Hepatocyte (in vitro differentiated cells): ENCODE measurements around the gene FLOT2. TPM values are rescaled to one million over a fixed set of nuclear protein-coding genes. Genes with fewer than 3 reads are reported as not detected.
"Not testable (repeated sequence)": the region's sequence is repeated elsewhere in the genome, so short reads cannot be mapped to it uniquely, and the experiment has no call there.

Experiments
- DNase-seq: peaks from one replicate; pipeline ENCODE4 v3.0.0-alpha.2; 2016; ENCODE audit warnings: low spot score
- H2AFZ ChIP-seq: fragments of 200-600 bp; sonication (generic); 2 replicates; pipeline ENCODE4 v1.6.0; 2016; ENCODE audit warnings: antibody characterized with exemption, mild to moderate bottlenecking
- H3K27ac ChIP-seq: fragments of 200-600 bp; sonication (generic); 2 replicates; pipeline ENCODE4 v1.5.1; 2016; ENCODE audit warnings: mild to moderate bottlenecking
- H3K27me3 ChIP-seq: fragments of 200-600 bp; sonication (generic); 2 replicates; pipeline ENCODE4 v1.6.1; 2016
- H3K36me3 ChIP-seq: fragments of 200-600 bp; sonication (generic); replicated peaks from 2 replicates; pipeline ENCODE4 v1.5.1; 2016; ENCODE audit warnings: low read depth; ENCODE audit not compliant: insufficient read depth
- H3K4me1 ChIP-seq: fragments of 200-600 bp; sonication (generic); 2 replicates; pipeline ENCODE4 v1.5.1; 2016; ENCODE audit warnings: mild to moderate bottlenecking, moderate library complexity; ENCODE audit not compliant: insufficient read depth
- H3K4me2 ChIP-seq: fragments of 200-600 bp; sonication (generic); 2 replicates; pipeline ENCODE4 v1.6.0; 2016
- H3K4me3 ChIP-seq: fragments of 200-600 bp; sonication (generic); 2 replicates; pipeline ENCODE4 v1.5.1; 2016; ENCODE audit warnings: mild to moderate bottlenecking
- H3K79me2 ChIP-seq: fragments of 200-600 bp; sonication (generic); 2 replicates; pipeline ENCODE4 v1.6.0; 2017; ENCODE audit warnings: mild to moderate bottlenecking
- H3K9me2 ChIP-seq: fragments of 200-600 bp; sonication (generic); replicated peaks from 2 replicates; pipeline ENCODE4 v1.6.0; 2017; ENCODE audit warnings: mild to moderate bottlenecking; ENCODE audit not compliant: insufficient read depth
- H3K9me3 ChIP-seq: fragments of 200-600 bp; sonication (generic); 2 replicates; pipeline ENCODE4 v1.5.1; 2016; ENCODE audit warnings: low read depth, mild to moderate bottlenecking
- H4K20me1 ChIP-seq: fragments of 200-600 bp; sonication (generic); 2 replicates; pipeline ENCODE4 v1.6.0; 2016; ENCODE audit warnings: mild to moderate bottlenecking; ENCODE audit not compliant: insufficient read depth, poor library complexity, severe bottlenecking
- EZH2 ChIP-seq: fragments of 200-600 bp; sonication (generic); IDR thresholded peaks from 2 replicates; pipeline ENCODE4 v1.6.1; 2016; ENCODE audit warnings: antibody characterized with exemption, mild to moderate bottlenecking, borderline replicate concordance
- EZH2phosphoT487 ChIP-seq: fragments of 200-600 bp; sonication (generic); IDR thresholded peaks from one replicate; pipeline ENCODE4 v1.6.1; 2018; ENCODE audit warnings: antibody characterized with exemption, mild to moderate bottlenecking, low read depth, moderate library complexity; ENCODE audit not compliant: unreplicated experiment, severe bottlenecking
- WGBS: methylation state at CpG from one replicate; pipeline ENCODE4 v1.1.6; 2016; ENCODE audit warnings: low lambda C conversion rate; ENCODE audit errors: missing lambda C conversion rate; 5-methylcytosine and 5-hydroxymethylcytosine counted together
- polyA plus RNA-seq: library from polyadenylated mRNA; unstranded; fragments of >200 nt; fragmentation: Nextera tagmentation; extraction: Ambion mirVana; gene quantifications from 2 replicates; pipeline ENCODE4 v1.2.1, GENCODE V29; 2016
- total RNA-seq: library from RNA; depleted of rRNA; stranded (reverse); fragments of >200 nt; gene quantifications from 2 replicates; pipeline ENCODE4 v1.2.3, GENCODE V29; 2014
- TF ChIP-seq, protein P1 (sequence below): fragments of 200-600 bp; sonication (generic); IDR thresholded peaks from 2 replicates; pipeline ENCODE4 v1.5.1; 2016; ENCODE audit warnings: antibody characterized with exemption, mild to moderate bottlenecking; ENCODE audit not compliant: poor library complexity

The FLOT2 gene
- total and polyA plus RNA-seq, 2 experiments from 2014 or later, result 42.0 to 64.0 TPM

DNA sequence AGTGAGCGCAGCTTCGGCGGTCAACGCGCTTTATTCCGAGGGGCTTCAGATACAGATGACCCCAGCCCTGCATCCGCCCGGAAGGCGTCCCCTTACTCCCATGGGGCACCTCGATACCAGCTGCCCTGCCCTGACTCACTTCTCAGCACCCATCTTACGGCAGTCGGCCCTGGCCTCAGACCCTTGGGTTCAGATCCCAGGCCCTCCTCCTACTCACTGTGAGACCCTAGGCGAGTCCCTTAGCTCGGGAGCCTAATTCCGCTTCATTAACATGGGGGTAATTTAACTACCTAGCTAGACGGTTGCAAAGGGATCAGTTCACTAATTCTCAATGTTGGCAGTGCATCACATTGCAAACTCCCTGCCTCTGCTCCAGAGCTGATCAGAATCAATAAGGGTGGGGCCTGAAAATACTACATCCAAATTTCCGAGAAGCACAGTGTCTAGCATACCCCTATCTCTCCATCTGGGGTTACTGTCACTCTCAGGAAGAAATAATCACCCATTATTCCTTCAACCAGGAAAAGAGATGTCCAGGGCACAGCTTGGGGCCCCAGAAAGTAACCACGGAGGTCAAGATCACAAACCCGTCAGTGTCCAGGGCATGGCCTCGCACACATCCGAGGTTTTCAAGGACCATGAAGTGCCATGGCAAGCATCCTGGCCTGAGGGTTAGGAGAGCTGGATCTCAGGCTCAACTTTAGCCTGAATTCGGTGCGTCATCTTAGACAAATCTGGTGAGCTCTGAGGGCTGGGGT is 415 bp upstream of the FLOT2 start:
- H3K4me3 ChIP-seq, result peak overlapping the region; percentile 97
- 32% methylated on average over 23 of the region's 23 CpGs for WGBS
- peaks cover 6% of the 10 kb centered on the region for H4K20me1 ChIP-seq
- peak overlapping the region; percentile 99 for H3K4me2 ChIP-seq
- peaks cover 15% of the 10 kb centered on the region for H3K4me1 ChIP-seq
- no peaks in the 10 kb centered on the region for H3K36me3 ChIP-seq
- H3K9me2 ChIP-seq, result no peaks in the 10 kb centered on the region
- no peak for TF ChIP-seq EZH2phosphoT487
- no peak for TF ChIP-seq EZH2
- TF ChIP-seq, protein P1, sequence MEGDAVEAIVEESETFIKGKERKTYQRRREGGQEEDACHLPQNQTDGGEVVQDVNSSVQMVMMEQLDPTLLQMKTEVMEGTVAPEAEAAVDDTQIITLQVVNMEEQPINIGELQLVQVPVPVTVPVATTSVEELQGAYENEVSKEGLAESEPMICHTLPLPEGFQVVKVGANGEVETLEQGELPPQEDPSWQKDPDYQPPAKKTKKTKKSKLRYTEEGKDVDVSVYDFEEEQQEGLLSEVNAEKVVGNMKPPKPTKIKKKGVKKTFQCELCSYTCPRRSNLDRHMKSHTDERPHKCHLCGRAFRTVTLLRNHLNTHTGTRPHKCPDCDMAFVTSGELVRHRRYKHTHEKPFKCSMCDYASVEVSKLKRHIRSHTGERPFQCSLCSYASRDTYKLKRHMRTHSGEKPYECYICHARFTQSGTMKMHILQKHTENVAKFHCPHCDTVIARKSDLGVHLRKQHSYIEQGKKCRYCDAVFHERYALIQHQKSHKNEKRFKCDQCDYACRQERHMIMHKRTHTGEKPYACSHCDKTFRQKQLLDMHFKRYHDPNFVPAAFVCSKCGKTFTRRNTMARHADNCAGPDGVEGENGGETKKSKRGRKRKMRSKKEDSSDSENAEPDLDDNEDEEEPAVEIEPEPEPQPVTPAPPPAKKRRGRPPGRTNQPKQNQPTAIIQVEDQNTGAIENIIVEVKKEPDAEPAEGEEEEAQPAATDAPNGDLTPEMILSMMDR, result no peak
- DNase-seq, result no peak
- H3K27ac ChIP-seq, result peak overlapping the region; percentile 96
- H3K79me2 ChIP-seq, result peaks cover 82% of the 10 kb centered on the region
- H3K9me3 ChIP-seq, result no peaks in the 10 kb centered on the region
- no peaks in the 10 kb centered on the region for H3K27me3 ChIP-seq
- H2AFZ ChIP-seq, result peak overlapping the region; percentile 98

DNA sequence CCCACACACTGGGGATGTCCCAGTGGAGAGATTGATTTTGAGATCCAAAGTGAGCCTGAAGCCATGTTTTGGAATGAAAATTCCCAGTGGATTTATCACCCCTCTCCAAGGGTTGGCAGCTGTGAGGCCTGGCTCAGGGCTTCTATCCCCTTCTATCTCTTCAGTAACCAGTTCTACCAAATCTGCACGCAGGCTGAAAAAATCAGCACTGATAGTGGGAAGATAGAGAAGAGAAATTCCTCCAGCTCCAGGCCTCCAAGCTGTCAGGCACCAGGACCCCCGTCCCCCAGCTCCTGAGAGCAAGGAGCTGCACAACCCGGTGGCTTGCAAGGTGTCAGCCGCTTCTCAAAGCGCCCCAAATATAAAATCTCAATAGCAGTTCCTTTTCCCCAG is 1.0 kb downstream of the FLOT2 start:
- Histone ChIP-seq H3K9me3 (no peaks in the 10 kb centered on the region), H3K36me3 (no peaks in the 10 kb centered on the region), H3K4me1 (peaks cover 15% of the 10 kb centered on the region), H3K27me3 (no peaks in the 10 kb centered on the region), H2AFZ (peak overlapping the region; percentile 98), H3K4me2 (peak overlapping the region; percentile 99), H3K79me2 (peaks cover 82% of the 10 kb centered on the region), H4K20me1 (peaks cover 6% of the 10 kb centered on the region), H3K4me3 (peak overlapping the region; percentile 97), H3K9me2 (no peaks in the 10 kb centered on the region), H3K27ac (peak overlapping the region; percentile 96)
- no peak for DNase-seq
- TF ChIP-seq EZH2phosphoT487 (no peak), EZH2 (no peak)
- TF ChIP-seq, protein P1, result no peak
- 2% methylated on average over 5 of the region's 5 CpGs for WGBS

DNA sequence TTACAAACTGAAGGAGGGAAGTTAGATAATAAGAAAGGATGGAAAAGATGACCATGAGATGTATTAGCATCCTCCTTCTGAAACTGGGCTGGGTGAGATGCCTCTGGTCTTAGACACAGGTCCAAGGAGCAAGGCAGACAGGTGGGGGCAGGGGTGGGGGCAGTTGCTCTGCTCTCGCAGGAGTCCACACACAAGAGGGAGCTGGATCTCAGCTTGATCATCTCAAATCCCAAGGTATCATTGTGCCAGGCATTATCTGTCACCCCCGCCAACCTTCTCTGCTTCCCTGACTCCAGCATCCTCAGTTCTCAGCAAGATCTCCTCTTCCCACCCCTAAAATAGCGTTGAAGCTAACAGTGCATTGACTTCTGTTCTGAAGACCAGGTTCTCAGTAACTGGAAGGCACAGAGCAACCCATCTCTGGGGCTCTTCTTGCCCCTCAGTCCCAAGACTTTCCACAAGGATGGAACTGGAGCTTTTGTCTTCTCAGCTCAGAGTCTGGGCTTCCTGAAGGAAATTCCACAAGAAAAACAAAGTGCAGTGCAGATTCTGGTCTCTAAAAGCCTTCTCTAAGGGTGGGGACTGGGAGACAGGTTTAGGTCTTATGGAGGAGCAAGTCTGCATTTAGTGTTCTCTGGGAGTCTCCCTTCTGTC is 1.6 kb downstream of the FLOT2 start:
- Histone ChIP-seq H3K4me2 (peak overlapping the region; percentile 99), H3K36me3 (no peaks in the 10 kb centered on the region), H3K27ac (peak overlapping the region; percentile 96), H4K20me1 (peaks cover 6% of the 10 kb centered on the region), H2AFZ (no peak overlapping the region), H3K9me3 (no peaks in the 10 kb centered on the region), H3K4me1 (peaks cover 15% of the 10 kb centered on the region), H3K27me3 (no peaks in the 10 kb centered on the region), H3K9me2 (no peaks in the 10 kb centered on the region), H3K4me3 (peak overlapping the region; percentile 97), H3K79me2 (peaks cover 77% of the 10 kb centered on the region)
- TF ChIP-seq, protein P1, result no peak
- TF ChIP-seq EZH2phosphoT487 (no peak), EZH2 (no peak)
- 70% methylated on average over 3 of the region's 3 CpGs for WGBS
- no peak for DNase-seq

DNA sequence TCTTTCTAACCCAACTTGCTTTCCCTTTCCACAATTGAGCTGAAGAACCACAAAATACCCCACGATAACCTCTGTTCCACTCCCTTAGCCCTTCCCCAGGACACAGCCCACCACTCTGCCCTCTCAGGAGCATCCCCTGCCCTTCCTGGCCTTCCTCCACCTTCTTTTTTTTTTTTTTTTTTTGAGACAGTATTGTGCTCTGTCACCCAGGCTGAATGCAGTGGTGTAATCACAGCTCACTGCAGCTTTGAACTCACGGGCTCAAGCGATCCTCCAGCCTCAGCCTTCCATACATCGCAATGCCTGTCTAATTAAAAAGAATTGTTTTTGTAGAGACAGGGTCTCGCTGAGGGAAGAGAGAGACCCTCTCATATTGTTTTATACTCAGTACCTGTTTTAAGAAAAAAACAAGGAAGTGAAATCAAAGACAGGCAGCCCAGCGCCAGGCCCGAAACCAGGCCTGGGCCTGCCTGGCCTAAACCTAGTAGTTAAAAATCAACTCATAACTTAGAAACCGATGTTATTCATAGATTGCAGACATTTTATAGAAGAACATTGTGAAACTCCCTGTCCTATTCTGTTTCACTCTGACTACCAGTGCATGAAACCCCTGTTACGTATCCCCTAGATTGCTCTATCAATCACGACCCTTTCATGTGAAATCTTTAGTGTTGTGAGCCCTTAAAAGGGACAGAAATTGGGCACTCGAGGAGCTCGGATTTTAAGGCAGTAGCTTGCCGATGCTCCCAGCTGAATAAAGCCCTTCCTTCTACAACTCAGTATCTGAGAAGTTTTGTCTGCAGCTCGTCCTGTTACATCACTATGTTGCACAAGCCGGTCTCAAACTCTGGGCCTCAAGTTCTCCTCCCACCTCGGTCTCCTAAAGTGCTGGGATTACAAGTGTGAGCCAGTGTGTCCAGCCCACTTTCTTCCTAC is 4.0 kb downstream of the FLOT2 start:
- not testable (repeated sequence) for H3K27me3 ChIP-seq, H3K4me2 ChIP-seq, H3K36me3 ChIP-seq, H3K9me3 ChIP-seq, DNase-seq, H2AFZ ChIP-seq, H3K27ac ChIP-seq, H3K9me2 ChIP-seq, H3K4me3 ChIP-seq, H4K20me1 ChIP-seq
- H3K4me1 ChIP-seq, result peaks cover 15% of the 10 kb centered on the region
- 92% methylated on average over 16 of the region's 16 CpGs for WGBS
- peaks cover 59% of the 10 kb centered on the region for H3K79me2 ChIP-seq
